NCI-H2107 treated with DMSO at 0.1 percent for 48 hours (cell line): ENCODE measurements around the gene TMEM267.
"Not testable (repeated sequence)": the region's sequence is repeated elsewhere in the genome, so short reads cannot be mapped to it uniquely, and the experiment has no call there.

Experiments used
- DNase-seq: peaks from one replicate; lab custom pipeline; 2025; ENCODE audit not compliant: unreplicated experiment; lab: John Stamatoyannopoulos, UW

Gene TMEM267

GRCh38 chr5:43461066-43461465, 22.6 kb downstream of the TMEM267 start:
- no peak for DNase-seq

- DNase-seq = no peak
Measured at GRCh38 chr5:43456556-43456955, 27.1 kb downstream of the TMEM267 start.

GRCh38 chr5:43441575-43441974, 42.1 kb downstream of the TMEM267 start:
- DNase-seq = not testable (repeated sequence)

GRCh38 chr5:43437062-43437660, 46.5 kb downstream of the TMEM267 start:
- no peak for DNase-seq

GRCh38 chr5:43433382-43433781, 50.3 kb downstream of the TMEM267 start:
- no peak for DNase-seq

GRCh38 chr5:43432486-43433375, 50.9 kb downstream of the TMEM267 start:
- DNase-seq = peak; percentile 77

- DNase-seq = no peak
Measured at GRCh38 chr5:43429706-43430105, 54.0 kb downstream of the TMEM267 start.

- no peak for DNase-seq
Measured at GRCh38 chr5:43429016-43429415, 54.6 kb downstream of the TMEM267 start.

- no peak for DNase-seq
Measured at GRCh38 chr5:43427306-43427705, 56.4 kb downstream of the TMEM267 start.

GRCh38 chr5:43425983-43426382, 57.7 kb downstream of the TMEM267 start:
- DNase-seq = no peak

- DNase-seq = not testable (repeated sequence)
Measured at GRCh38 chr5:43423086-43423485, 60.6 kb downstream of the TMEM267 start.

GRCh38 chr5:43422143-43422542, 61.5 kb downstream of the TMEM267 start:
- peak; percentile 84 for DNase-seq

- DNase-seq = no peak
Measured at GRCh38 chr5:43421450-43422133, 62.1 kb downstream of the TMEM267 start.

GRCh38 chr5:43420241-43420640, 63.4 kb downstream of the TMEM267 start:
- DNase-seq = no peak

GRCh38 chr5:43418561-43418960, 65.1 kb downstream of the TMEM267 start:
- DNase-seq = no peak

- peak; percentile 83 for DNase-seq
Measured at GRCh38 chr5:43416803-43417394, 66.8 kb downstream of the TMEM267 start.

- peak; percentile 96 for DNase-seq
Measured at GRCh38 chr5:43415935-43416802, 67.5 kb downstream of the TMEM267 start.

GRCh38 chr5:43413966-43414365, 69.7 kb downstream of the TMEM267 start:
- DNase-seq = no peak

- peak; percentile 100 for DNase-seq
Measured at GRCh38 chr5:43412644-43413043, 71.0 kb downstream of the TMEM267 start.

- peak; percentile 89 for DNase-seq
Measured at GRCh38 chr5:43412156-43412555, 71.5 kb downstream of the TMEM267 start, which contains the start of gene CCL28. TSS of gene CCL28 (minus strand) at chr5:43412391. CDS start at chr5:43412316, 75 bp downstream.
